ENCODE results near the gene VDAC1.

Gene VDAC1

GRCh38 chr5:134005417-134006061 lies 764 bp upstream of the VDAC1 start:
- peak overlapping the region in 1 of 2 experiments; percentile 87 for H2BK12ac ChIP-seq (ENCODE audit: low read length in 2 of 2)
- peaks cover 22% of the 10 kb centered on the region for H3K4me1 ChIP-seq (ENCODE audit: control insufficient read depth, insufficient read depth, low read depth, low read length)
- peak overlapping the region; percentile 84 for H3K4me2 ChIP-seq (ENCODE audit: low read length, poor library complexity, severe bottlenecking)
- H3K36me3 ChIP-seq (ENCODE audit: control insufficient read depth in 1 of 2, insufficient read depth in 2 of 2, low read depth in 1 of 2, low read length in 2 of 2) = peaks cover 14% of the 10 kb centered on the region in 2 experiments
- H3K4me3 ChIP-seq (ENCODE audit: insufficient read depth in 1 of 2, low read depth in 1 of 2, low read length in 2 of 2) = peak overlapping the region; percentile 91 to 93
- H3K14ac ChIP-seq (ENCODE audit: low read length in 2 of 2) = peak overlapping the region in 1 of 2 experiments; percentile 92
- peak overlapping the region in 1 of 2 experiments; percentile 14 for H3K23ac ChIP-seq (ENCODE audit: low read length in 2 of 2)
- peak overlapping the region; percentile 5 for H4K91ac ChIP-seq (ENCODE audit: low read length)
- no peaks in the 10 kb centered on the region for H3K9me3 ChIP-seq (ENCODE audit: control insufficient read depth, low read length)
- peaks cover 15% of the 10 kb centered on the region for H3K79me1 ChIP-seq (replicated peaks; ENCODE audit: low read length, poor library complexity, severe bottlenecking)
- no peaks in the 10 kb centered on the region for H3K27me3 ChIP-seq (ENCODE audit: control insufficient read depth in 1 of 2, insufficient read depth in 1 of 2, low read length in 2 of 2)
- peak overlapping the region; percentile 10 for H2AFZ ChIP-seq (ENCODE audit: low read depth, low read length)
- H3K27ac ChIP-seq (ENCODE audit: low read length, poor library complexity, severe bottlenecking) = peak overlapping the region; percentile 84
- WGBS = 8% methylated on average over 39 of the region's 40 CpGs
- peak overlapping the region; percentile 60 for H2BK5ac ChIP-seq (ENCODE audit: low read depth, low read length, poor library complexity, severe bottlenecking)
- peak overlapping the region; percentile 29 for H4K8ac ChIP-seq (ENCODE audit: low read length)
- no peak overlapping the region for H2AK5ac ChIP-seq (ENCODE audit: low read length, severe bottlenecking)
- peak overlapping the region; percentile 71 to 96 for H3K18ac ChIP-seq (ENCODE audit: low read depth in 1 of 2, low read length in 2 of 2)
- DNase-seq = no peak
- H3K9ac ChIP-seq (ENCODE audit: low read length) = peak overlapping the region; percentile 99
- peak overlapping the region; percentile 30 for H2BK15ac ChIP-seq (ENCODE audit: low read depth, poor library complexity, severe bottlenecking)
- no peak overlapping the region for H2BK120ac ChIP-seq (ENCODE audit: low read depth, low read length)
- peak overlapping the region in 1 of 2 experiments; percentile 81 for H3K4ac ChIP-seq (ENCODE audit: low read depth in 1 of 2, low read length in 2 of 2)

- Histone ChIP-seq H2AK5ac (ENCODE audit: low read length, severe bottlenecking) (no peak overlapping the region), H3K14ac (ENCODE audit: low read length in 2 of 2) (peak overlapping the region; percentile 29 to 94), H3K9ac (ENCODE audit: low read length) (peak overlapping the region; percentile 99), H3K27ac (ENCODE audit: low read length, poor library complexity, severe bottlenecking) (peak overlapping the region; percentile 70), H3K4me1 (ENCODE audit: control insufficient read depth, insufficient read depth, low read depth, low read length) (peaks cover 32% of the 10 kb centered on the region), H2BK12ac (ENCODE audit: low read length in 2 of 2) (peak overlapping the region in 1 of 2 experiments; percentile 67), H2BK15ac (ENCODE audit: low read depth, poor library complexity, severe bottlenecking) (peak overlapping the region; percentile 46), H3K4me3 (ENCODE audit: insufficient read depth in 1 of 2, low read depth in 1 of 2, low read length in 2 of 2) (peak overlapping the region; percentile 91 to 93), H3K4ac (ENCODE audit: low read depth in 1 of 2, low read length in 2 of 2) (peak overlapping the region; percentile 74 to 95), H2BK5ac (ENCODE audit: low read depth, low read length, poor library complexity, severe bottlenecking) (peak overlapping the region; percentile 67), H2BK120ac (ENCODE audit: low read depth, low read length) (peak overlapping the region; percentile 91), H3K18ac (ENCODE audit: low read depth in 1 of 2, low read length in 2 of 2) (peak overlapping the region; percentile 94 to 96), H4K91ac (ENCODE audit: low read length) (peak overlapping the region; percentile 76), H4K8ac (ENCODE audit: low read length) (peak overlapping the region; percentile 77), H3K23ac (ENCODE audit: low read length in 2 of 2) (peak overlapping the region; percentile 4 to 98), H2AFZ (ENCODE audit: low read depth, low read length) (peak overlapping the region; percentile 65), H3K27me3 (ENCODE audit: control insufficient read depth in 1 of 2, insufficient read depth in 1 of 2, low read length in 2 of 2) (no peaks in the 10 kb centered on the region), H3K79me1 (replicated peaks; ENCODE audit: low read length, poor library complexity, severe bottlenecking) (peaks cover 15% of the 10 kb centered on the region), H3K36me3 (ENCODE audit: control insufficient read depth in 1 of 2, insufficient read depth in 2 of 2, low read depth in 1 of 2, low read length in 2 of 2) (peaks cover 19 to 21% of the 10 kb centered on the region in 2 experiments), H3K4me2 (ENCODE audit: low read length, poor library complexity, severe bottlenecking) (peak overlapping the region; percentile 78), H3K9me3 (ENCODE audit: control insufficient read depth, low read length) (no peaks in the 10 kb centered on the region)
- DNase-seq = peak; percentile 70
- under 1% methylated on average over 76 of the region's 90 CpGs for WGBS
These were observed 754 bp downstream of the VDAC1 start for GRCh38 chr5:134003817-134004625.

- Histone ChIP-seq H2AK5ac (ENCODE audit: low read length, severe bottlenecking) (peak overlapping the region; percentile 17), H4K91ac (ENCODE audit: low read length) (peak overlapping the region; percentile 22), H3K4me2 (ENCODE audit: low read length, poor library complexity, severe bottlenecking) (peak overlapping the region; percentile 78), H2BK120ac (ENCODE audit: low read depth, low read length) (no peak overlapping the region), H3K14ac (ENCODE audit: low read length in 2 of 2) (no peak overlapping the region), H3K36me3 (ENCODE audit: control insufficient read depth in 1 of 2, insufficient read depth in 2 of 2, low read depth in 1 of 2, low read length in 2 of 2) (peaks cover 19 to 21% of the 10 kb centered on the region in 2 experiments), H3K9ac (ENCODE audit: low read length) (peak overlapping the region; percentile 99), H2BK12ac (ENCODE audit: low read length in 2 of 2) (peak overlapping the region in 1 of 2 experiments; percentile 16), H2BK15ac (ENCODE audit: low read depth, poor library complexity, severe bottlenecking) (no peak overlapping the region), H3K4ac (ENCODE audit: low read depth in 1 of 2, low read length in 2 of 2) (peak overlapping the region; percentile 3 to 95), H4K8ac (ENCODE audit: low read length) (no peak overlapping the region), H3K4me1 (ENCODE audit: control insufficient read depth, insufficient read depth, low read depth, low read length) (peaks cover 32% of the 10 kb centered on the region), H3K27me3 (ENCODE audit: control insufficient read depth in 1 of 2, insufficient read depth in 1 of 2, low read length in 2 of 2) (no peaks in the 10 kb centered on the region), H2BK5ac (ENCODE audit: low read depth, low read length, poor library complexity, severe bottlenecking) (no peak overlapping the region), H3K9me3 (ENCODE audit: control insufficient read depth, low read length) (no peaks in the 10 kb centered on the region), H3K4me3 (ENCODE audit: insufficient read depth in 1 of 2, low read depth in 1 of 2, low read length in 2 of 2) (peak overlapping the region; percentile 91 to 93), H3K18ac (ENCODE audit: low read depth in 1 of 2, low read length in 2 of 2) (peak overlapping the region in 1 of 2 experiments; percentile 28), H2AFZ (ENCODE audit: low read depth, low read length) (no peak overlapping the region), H3K27ac (ENCODE audit: low read length, poor library complexity, severe bottlenecking) (peak overlapping the region; percentile 70), H3K79me1 (replicated peaks; ENCODE audit: low read length, poor library complexity, severe bottlenecking) (peaks cover 13% of the 10 kb centered on the region), H3K23ac (ENCODE audit: low read length in 2 of 2) (peak overlapping the region in 1 of 2 experiments; percentile 90)
- 14% methylated on average over 10 of the region's 11 CpGs for WGBS
- DNase-seq = no peak
These were observed 1.5 kb downstream of the VDAC1 start for GRCh38 chr5:134003064-134003816.

All from mesenchymal stem cell (in vitro differentiated cells and primary cell).